ENCODE results near the gene HMCES.

Gene HMCES, protein sequence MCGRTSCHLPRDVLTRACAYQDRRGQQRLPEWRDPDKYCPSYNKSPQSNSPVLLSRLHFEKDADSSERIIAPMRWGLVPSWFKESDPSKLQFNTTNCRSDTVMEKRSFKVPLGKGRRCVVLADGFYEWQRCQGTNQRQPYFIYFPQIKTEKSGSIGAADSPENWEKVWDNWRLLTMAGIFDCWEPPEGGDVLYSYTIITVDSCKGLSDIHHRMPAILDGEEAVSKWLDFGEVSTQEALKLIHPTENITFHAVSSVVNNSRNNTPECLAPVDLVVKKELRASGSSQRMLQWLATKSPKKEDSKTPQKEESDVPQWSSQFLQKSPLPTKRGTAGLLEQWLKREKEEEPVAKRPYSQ

DNA sequence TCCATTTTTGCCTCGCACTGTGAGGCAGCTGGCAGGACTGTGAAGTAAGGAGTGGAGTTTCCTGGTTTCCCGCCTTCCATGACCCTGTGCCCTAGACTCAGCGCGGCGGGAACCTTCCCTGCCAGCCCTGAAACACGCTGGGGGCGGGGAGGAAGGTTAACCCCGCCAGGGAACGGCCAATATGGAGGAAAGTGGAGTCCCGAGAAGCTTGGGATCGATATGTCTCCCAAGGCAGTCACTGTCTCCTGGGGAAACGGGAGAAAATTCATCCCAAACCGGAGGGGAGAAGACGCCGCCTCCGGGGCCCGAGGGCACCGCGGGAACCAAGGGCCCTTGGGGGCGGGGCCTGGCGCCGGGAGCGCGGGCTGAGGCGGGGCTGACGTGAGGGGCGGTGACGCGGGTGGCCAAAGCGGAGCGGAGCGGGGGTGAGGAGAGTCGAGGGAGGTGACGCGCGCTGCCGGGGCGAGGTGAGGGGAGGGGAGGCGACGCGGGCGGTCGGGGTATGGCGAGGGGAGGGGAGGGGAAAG lies at the start of gene HMCES:
Gene HMCES (plus strand): TSS at position 432 of the 527 bp plus-strand sequence. CDS start 863 bp downstream, outside the sequence.
- peak; percentile 91 for DNase-seq

DNA sequence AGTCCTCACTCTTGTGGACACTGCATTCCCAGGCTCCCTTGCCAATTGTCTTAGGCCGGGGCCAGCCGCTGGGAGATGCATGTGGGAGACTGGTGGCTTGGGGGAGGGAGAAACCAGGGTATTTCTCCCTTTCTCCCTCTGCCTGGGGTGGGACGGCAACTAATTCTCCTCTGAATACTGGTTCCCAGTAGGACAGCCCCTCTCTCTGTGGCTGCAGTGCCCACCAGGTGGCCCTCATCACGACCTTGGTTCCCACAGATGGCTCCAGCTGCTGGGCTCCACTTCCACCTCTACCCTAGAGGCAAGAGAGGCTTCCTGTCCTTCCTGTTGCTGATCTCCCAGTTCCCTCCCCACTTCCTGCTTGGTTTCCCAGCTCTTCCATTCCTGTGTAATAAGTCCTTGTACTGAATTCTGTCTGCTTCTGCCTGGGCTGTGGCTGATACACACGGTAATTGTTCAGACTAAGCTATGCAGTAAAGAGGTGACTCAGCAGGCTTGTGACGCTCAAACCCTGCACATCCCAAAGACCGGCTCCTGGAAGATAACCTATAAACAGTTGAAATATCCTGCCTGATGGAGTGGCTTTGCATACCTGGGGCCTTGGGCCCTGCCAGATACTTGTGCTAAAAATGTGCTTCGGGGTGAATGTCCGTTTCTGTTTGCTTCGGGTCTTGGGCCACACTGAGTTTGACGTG lies 49.6 kb upstream of the HMCES start:
- DNase-seq, result peak; percentile 87

DNA sequence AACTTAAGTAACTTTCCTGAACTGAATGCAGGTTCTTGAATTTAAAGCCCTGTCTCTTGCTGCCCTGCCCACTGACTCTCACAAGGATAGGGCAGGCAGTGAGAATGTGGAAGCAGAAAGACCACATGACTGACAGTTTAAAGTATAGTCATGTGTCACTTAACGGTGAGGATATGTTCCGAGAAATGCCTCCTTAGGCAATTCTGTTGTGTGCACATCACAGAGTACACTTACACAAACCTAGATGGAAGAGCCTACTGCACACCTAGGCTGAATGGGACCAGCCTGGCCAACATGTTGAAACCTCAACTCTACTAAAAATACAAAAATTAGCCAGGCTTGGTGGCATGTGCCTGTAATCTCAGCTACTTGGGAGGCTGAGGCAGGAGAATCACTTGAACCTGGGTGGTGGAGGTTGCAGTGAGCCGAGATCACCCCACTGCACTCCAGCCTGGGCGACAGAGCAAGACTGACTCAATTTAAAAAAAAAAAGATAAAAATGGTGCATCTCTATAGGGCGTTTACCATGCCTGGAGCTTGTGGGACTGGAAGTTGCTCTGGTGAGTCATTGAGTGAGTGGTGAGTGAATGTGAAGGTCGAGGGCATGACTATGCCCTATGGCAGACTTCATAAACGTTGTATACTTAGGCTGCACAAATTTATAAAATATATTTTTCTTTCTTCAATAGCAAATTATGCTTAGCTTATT lies 48.2 kb upstream of the HMCES start:
- DNase-seq, result peak; percentile 91

DNA sequence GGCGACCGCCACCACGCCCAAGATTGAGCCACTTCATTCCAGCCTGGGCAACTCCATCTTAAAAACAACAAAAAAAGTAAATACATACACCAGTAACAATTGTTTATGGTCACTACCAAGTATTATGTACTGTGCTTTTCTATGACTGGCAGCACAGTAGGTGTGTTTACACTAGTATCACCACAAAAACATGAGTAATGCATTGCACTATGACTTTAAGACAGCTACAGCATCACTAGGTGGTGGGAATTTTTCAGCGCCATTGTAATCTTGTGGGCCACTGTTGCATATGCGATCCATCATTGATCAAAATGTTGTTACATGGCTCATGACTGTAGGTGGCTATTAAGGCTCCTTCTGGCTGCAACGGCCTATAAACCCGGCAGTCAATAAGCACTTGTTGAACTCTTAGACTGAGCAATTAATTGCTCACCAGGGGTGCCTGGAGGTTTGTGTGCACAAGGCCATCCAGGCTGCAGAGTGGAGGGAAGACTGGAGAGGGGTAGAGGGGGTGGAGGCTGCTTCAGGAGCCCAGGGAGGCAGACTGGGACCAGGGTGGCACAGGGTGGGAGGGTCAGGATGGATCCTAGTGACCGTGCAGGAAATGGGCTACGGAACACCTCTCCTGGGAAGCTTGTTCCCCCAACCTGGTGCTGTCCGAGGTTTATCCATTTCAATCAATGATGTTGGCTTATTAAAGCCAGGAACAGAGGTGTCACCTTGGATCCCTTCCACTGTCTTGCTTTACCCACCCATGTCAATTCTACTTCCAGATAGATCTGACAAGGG lies 47.1 kb upstream of the HMCES start:
- DNase-seq, result no peak

DNA sequence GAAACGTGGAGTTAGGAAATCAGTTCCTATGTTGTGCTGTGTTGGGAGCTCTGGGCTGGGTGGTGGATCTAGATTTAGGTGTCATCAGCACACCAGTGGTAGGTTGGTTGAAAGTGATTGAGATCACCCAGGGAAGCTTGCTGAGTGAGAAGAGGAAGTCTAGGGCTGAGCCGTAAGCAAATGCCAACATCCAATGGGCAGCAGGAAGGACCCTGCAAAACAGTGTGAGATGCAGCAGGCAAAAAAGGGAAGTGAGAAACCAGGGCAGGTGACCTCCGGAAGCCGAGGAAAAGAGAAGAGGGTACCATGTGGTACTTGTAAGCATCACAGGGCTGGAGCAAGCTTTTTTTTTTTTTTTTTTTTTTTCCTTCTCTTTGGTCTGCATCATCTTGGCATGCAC lies 45.1 kb upstream of the HMCES start:
- DNase-seq, result no peak

DNA sequence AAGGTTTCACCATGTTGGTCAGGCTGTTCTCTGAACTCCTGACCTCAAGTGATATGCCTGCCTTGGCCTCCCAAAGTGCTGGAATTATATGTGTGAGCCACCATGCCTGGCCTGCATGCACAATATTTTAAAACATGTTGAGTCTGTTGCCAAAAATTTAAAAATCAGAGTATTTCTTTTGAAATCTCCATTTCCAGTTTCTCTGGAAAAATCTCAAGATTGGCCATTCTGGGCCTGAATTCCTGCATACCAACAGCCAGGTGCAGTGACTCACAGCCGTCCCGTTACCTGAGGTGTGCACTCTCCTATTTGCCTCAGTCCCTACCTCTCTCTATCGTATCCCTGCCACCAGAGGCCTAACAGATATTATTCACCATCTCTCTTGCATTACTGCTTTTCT lies 44.2 kb upstream of the HMCES start:
- no peak for DNase-seq

DNA sequence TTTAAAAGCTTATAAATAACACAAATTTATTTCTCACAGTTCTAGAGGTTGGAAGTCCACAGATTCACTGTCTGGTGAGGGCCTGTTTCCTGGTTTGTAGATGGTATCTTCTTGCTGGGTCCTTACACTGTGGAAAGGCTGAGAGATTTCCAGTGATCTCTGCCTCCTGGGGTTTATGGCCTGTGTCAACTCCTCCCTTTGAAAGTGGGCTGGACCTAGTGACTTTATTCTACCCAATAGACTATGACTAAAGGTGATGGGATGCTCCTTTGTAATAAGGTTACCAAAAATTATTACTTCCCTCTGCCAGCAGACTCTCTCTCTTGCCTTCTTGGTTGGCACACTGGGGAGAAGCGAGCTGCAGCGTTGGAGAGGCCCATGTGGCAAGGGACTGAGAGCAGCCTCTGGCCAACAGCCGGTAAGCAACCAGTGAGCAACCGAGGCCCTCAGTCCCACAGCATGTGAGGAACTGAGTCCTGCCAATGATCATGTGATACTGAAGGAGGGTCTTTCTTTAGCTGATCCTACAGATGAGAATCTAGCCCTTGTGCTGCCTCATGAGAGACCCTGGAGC lies 43.2 kb upstream of the HMCES start:
- DNase-seq, result no peak

DNA sequence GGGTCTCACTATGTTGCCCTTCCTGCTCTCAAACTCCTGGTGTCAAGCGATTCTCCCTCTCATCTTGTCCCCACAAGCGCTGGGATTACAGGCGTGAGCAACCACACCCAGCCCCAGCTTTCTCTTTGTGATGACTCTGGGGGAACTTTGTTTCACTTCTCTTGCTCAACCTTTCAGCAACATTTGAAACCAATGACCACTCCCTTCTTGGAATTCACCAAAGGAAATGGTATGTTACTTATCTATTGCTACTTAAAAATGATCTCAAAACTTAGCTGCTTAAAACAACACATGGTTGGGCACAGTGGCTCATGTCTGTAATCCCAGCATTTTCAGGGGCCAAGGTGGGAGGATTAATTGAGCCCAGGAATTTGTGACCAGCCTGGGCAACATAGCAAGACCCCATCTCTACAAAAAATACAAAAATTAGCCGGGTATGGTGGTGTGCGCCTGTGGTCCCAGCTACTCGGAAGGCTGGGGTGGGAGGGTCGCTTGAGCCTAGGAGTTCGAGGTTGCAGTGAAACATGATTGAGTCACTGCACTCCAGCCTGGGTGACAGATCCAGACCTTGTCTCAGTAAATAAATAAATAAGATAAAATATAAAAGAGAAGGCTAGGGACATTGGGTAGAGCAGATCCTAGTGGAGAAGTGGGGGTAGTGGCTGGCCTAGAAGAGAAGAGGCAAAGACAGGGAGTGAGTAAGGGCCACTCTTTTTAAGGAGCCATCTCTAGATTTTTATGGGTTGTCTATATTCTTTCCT lies 39.5 kb upstream of the HMCES start:
- no peak for DNase-seq

DNA sequence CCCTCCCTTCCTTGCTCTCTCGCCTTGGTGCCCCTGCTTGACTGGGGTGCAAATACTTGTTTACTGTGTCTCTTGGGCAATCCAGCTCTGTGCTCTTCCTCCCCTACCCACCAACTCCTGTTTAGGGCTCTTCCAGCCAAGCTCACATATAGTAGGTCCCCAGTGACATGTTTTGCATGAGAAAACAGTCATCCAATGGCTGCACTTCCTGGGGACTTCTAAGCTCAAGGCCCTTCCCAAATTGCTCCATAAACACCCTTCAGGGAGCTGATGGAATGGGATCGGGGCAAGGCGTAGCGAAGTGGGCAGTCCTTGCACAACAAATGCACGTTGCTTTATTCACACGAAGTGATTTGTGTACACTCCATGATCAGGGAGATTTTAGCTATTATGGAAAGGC lies 38.7 kb upstream of the HMCES start:
- DNase-seq, result no peak

DNA sequence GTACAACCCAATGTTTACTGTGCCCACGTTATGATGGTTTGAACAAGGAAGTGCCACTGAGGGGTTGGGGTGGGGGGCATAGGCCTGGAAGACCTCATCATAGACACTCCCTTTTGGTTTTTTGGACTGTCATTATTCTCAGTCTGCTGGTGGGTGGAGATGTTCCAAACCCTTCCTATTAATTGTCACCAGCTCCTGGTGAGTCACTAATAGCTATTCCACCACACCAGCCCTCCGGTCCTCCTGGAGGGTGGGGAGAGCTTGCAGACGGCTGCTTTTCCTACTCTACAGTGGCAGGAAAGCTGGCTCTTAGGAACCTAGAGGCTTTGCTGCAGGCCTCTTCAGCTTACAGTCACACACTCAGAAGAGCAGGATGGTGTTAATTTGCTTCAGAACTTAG lies 38.2 kb upstream of the HMCES start:
- DNase-seq, result peak; percentile 37

DNA sequence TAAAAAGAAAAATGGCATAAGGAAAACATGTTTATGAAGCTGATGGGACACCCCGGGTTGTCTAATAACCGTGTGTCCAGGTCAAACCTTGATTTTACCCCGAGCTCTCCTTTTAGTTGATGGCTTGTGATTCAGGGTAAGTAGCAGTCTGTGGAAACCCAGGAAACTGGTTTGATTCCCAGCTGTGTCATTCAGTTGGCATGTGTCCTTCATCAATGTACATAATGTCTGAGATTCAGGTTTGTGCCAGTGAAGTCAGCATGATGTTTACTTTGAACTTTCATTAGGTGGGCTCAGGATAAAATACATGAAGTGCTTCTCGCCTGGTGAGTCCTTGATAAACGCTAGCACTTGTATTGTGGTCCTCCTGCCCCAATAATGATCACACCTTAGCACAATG lies 33.5 kb upstream of the HMCES start:
- DNase-seq, result no peak

DNA sequence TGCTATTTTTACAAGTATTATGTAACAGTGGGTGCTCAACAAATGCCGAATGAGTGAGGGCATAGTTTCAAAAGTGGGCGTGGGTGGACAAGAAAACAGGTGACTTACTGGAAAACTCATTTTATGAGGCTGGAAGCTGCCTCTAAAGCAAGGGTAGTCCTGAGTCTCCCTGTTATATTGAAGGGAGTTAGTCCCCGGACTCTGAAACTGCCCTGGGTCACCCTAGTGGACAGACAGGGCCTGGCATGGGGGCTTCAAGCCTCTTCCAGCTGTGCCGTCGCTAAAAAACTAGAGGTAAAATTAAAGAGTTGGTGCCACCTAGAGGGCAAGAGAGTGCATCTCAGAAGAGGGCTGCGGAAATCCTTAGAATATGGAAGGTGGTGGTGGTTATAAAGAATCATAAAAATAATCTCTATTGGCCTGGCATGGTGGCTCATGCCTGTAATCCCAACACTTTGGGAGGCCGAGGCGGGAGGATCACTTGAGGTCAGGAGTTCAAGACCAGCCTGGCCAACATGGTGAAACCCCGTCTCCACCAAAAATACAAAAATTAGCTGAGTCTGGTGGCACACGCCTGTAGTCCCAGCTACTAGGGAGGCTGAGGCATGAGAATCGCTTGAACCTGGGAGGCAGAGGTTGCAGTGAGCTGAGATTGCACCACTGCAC lies 32.9 kb upstream of the HMCES start:
- DNase-seq, result peak; percentile 91

DNA sequence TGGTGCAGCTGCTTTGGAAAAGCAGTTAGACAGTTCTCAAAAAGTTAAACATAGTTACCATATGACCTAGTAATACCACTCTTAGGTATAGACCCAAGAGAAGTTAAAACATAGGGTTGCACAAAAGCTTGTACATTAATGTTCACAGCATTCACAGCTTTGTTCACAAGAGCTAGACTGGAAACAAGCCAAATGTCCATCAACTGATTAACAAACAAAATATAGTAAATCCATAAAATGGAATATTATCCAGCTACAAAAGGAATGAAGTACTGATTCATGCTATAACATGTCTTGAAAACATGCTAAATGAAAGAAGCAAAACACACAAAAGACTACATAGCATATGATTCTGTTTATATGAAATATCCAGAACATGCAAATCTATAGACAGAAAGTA lies 32.0 kb upstream of the HMCES start:
- DNase-seq, result no peak

DNA sequence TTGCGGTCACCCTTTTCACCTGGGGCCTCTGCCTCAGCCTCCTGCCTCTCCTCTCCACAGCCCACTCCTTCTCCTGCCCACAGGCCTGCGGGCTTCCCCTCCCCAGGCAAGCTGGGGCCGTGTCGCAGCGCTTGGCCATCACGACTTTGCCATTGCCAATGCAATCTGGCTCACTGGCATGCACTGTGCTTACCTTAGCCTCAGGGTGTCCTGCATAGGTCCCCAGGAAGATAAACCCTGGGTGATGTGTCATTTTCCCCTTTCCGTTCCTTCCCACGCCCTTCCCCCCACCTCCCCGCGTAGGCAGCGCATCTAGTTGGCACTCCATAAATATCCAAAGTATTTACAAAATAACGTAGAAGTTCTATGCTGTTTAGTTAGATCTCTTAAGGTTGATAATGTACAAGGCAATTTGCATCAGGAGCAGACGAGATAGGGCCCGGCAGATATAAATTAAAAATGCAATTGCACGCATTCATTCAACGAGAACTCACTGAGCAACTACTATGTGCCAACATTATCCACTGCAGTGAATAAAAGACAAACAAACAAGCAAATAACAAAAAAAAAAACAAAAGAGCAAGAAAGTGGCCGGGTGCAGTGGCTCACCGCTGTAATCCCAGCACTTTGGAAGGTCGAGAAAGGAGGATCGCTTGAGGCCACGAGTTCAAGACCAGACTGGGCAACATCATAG lies 30.2 kb upstream of the HMCES start:
- DNase-seq, result no peak

DNA sequence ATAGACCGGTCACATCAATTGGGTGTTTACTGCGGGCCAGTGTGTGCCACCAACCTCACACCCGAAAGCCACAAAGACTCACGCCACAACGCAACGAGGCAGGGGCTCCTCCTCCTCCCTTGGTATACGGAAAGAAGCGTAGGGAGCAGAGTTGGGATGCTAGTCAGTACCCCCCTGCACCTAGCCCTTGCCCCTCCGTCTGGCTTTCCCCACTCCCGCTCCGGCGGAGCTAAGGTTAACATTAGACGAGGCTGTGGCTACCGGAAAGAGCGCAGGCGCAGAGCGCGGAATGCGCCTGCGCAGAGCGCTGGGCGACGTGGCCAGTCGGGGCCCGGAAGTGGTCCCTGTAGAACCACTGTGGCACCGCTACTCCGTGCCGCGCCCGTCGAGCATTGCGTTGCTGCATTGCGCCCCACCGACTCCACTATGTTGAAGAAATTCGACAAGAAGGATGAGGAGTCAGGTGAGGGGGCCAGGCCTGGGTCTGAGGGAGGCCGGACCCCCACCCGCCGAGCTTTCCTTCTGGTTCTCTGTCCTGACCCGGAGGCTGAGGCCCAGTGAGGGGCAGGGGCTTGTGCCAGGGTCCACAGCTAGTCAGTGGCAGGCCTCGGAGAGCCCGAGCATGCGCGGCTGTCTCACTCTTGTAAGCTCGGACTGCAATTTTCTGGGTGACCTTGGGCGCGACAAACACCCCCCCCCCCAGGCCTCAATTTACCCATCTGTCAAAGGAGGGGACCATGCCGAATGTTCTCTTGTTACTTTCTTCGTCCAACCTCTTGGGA lies 29.2 kb upstream of the HMCES start, which contains the start of gene COPG1:
Gene COPG1 (plus strand): TSS at position 323 of the 782 bp plus-strand sequence. CDS start 104 bp downstream, at position 427.
- peak; percentile 88 for DNase-seq

DNA sequence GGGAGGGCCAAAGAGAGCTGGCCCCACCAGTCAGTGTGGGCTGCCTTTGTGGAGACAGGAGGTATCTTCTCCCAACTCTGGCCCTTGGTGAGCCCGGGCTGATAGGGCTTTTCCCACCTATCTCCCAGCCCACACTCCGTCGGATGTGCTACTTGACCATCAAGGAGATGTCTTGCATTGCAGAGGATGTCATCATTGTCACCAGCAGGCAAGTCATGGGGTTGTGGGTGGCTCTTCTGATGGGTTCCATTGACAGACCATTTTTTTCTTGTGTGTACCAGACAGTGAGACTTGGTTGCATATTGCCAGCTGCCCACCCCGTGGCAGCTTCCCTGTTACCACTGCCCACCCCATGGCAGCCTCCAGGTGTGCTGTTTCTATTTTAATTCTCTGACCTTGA lies 25.9 kb upstream of the HMCES start:
- no peak for DNase-seq

DNA sequence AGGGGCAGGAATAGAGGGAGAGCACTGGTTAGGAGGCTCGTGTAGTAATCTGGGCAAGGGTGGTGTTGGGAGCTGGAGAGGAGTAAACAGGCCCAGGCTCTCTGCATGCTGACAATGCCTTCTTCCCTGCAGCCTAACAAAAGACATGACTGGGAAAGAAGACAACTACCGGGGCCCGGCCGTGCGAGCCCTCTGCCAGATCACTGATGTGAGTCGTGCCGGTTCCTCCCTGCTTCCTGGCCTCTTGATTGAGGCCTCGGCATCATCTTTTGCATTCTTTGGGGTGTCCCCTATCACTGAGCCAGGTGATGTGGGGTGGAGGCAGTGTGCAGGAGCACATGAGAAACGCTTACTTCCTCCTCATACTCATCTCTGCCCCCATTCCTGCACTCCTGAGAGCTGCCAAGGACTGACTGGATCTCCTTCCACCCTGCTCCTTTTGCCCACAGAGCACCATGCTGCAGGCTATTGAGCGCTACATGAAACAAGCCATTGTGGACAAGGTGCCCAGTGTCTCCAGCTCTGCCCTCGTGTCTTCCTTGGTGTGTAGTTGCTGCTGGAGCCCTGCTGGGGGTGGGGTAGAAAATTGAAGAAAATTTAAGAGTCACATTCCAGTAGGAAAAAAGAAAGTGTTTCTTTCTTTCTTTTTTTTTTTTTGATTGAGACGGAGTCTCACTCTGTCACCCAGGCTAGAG lies 24.0 kb upstream of the HMCES start:
- DNase-seq, result no peak

DNA sequence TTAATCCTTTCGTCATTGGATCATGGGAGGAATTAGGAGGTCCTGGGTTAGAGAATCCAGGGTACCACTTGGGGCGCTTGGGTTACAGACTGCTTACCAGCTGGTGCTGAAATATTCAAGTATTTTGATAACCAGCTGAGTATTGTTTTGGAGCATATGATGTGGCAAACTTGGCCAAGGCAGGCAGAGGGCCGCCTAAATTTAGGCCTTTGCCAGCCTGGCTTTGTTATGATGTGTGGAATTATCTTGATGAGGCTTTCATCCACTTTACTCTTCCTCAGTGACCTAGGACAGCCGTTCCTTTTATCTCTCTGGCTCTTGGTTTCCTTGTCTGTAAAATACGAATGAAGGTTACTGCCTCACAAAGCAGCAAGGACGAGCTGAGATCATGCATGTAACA lies 22.4 kb upstream of the HMCES start:
- no peak for DNase-seq

DNA sequence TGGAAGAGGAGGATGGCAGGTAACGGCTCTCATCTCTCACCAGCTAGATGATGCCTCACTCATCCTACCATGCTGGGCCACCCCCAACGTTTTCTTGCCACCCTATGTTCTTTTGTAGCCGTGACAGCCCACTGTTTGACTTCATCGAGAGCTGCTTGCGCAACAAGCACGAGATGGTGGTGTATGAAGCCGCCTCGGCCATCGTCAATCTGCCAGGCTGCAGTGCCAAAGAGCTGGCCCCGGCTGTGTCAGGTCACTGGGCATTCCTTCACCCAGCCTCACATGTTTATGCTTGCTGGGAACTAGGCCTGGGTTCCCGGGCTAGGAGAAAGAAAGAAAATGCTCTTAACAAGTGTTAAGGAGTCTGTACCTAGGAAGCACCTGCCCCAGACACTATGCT lies 21.1 kb upstream of the HMCES start:
- DNase-seq, result no peak
